Chondrocyte (in vitro differentiated cells): ENCODE results near the gene RBM26. TPM values are rescaled to one million over a fixed set of nuclear protein-coding genes. Genes with fewer than 3 reads are reported as not detected.

Experiments used
- DNase-seq: peaks from one replicate; pipeline ENCODE4 v3.0.0; 2021; ENCODE audit warnings: mixed read lengths, low spot score
- H3K27ac Mint-ChIP-seq: one replicate; pipeline ENCODE4 v1.8.0; 2021; ENCODE audit warnings: mild to moderate bottlenecking, moderate library complexity, mixed read lengths; ENCODE audit not compliant: unreplicated experiment
- H3K27me3 Mint-ChIP-seq: 2 replicates; pipeline ENCODE4 v1.8.0; 2021; ENCODE audit warnings: low read depth, mixed read lengths
- H3K36me3 Mint-ChIP-seq: 2 replicates; pipeline ENCODE4 v1.8.0; 2021; ENCODE audit warnings: low read depth, mixed read lengths
- H3K4me1 Mint-ChIP-seq: 2 replicates; pipeline ENCODE4 v1.8.0; 2021; ENCODE audit warnings: low read depth, mild to moderate bottlenecking, mixed read lengths
- H3K4me3 Mint-ChIP-seq: one replicate; pipeline ENCODE4 v1.8.0; 2021; ENCODE audit warnings: mild to moderate bottlenecking, moderate library complexity, mixed read lengths; ENCODE audit not compliant: unreplicated experiment
- H3K9me3 Mint-ChIP-seq: 2 replicates; pipeline ENCODE4 v1.8.0; 2021; ENCODE audit warnings: low read depth, mixed read lengths
- CTCF ChIP-seq: fragments of 200-600 bp; sonication (generic); IDR thresholded peaks from 2 replicates; pipeline ENCODE4 v1.5.0; 2021; ENCODE audit warnings: antibody characterized with exemption, mild to moderate bottlenecking, moderate library complexity
- total RNA-seq: library from RNA; stranded (reverse); gene quantifications from 3 replicates; pipeline ENCODE4 v1.2.1, GENCODE V29; 2021

Gene RBM26
- total RNA-seq, 1 donor from 2014 or later, result 29.1 TPM

DNA sequence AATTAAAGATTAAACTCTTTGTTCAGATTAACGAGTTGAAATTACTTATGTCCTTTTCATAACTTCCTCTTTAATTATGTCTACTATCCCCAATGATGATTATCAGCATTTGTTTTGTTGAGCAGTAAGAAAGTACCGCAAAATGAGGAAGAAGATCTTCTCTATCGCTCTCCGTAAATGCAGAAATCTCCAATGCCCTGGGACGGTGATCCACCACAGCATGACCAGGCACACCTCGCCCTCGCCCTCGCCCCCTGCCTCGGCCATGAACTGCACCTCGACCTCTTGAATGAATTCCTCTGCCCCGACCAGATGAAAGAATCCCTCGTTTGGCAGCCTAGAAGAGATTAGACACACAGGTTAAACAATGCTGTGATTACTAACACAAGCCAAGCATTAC, 69.1 kb downstream of the RBM26 start:
- Mint-ChIP-seq H3K27me3 (no peaks in the 10 kb centered on the region), H3K36me3 (peaks cover 32% of the 10 kb centered on the region), H3K4me1 (no peaks in the 10 kb centered on the region), H3K9me3 (no peaks in the 10 kb centered on the region), H3K27ac (no peak overlapping the region), H3K4me3 (no peak overlapping the region)
- DNase-seq, result no peak
- TF ChIP-seq CTCF, result no peak

DNA sequence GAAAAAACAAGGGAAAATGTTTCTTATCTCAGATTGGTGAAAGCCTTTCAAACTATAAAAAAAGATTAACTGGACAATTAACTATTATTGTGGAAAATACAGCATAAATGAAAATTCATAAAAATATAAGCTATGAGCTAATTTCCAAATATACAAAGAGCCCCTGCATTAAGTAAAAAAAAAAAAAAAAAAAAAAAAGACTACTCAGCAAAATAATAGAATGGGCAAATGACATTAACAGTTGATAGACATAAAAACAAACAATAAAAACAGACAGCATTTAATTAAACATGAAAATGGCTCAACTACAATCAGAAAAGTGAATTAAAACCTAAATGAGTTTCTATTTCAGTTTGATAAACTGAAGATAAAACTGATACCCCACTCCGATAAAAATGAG, 77.5 kb downstream of the RBM26 start:
- Mint-ChIP-seq H3K4me1 (peaks cover 6% of the 10 kb centered on the region), H3K36me3 (peaks cover 9% of the 10 kb centered on the region), H3K9me3 (no peaks in the 10 kb centered on the region), H3K4me3 (no peak overlapping the region), H3K27me3 (no peaks in the 10 kb centered on the region), H3K27ac (no peak overlapping the region)
- no peak for DNase-seq
- no peak for TF ChIP-seq CTCF

- Mint-ChIP-seq H3K27me3 (no peaks in the 10 kb centered on the region), H3K9me3 (no peaks in the 10 kb centered on the region), H3K4me1 (peaks cover 6% of the 10 kb centered on the region), H3K27ac (no peak overlapping the region), H3K4me3 (no peak overlapping the region), H3K36me3 (peaks cover 19% of the 10 kb centered on the region)
- TF ChIP-seq CTCF, result no peak
- DNase-seq, result no peak
Measured at GRCh38 chr13:79320433-79320832, 85.6 kb downstream of the RBM26 start.

DNA sequence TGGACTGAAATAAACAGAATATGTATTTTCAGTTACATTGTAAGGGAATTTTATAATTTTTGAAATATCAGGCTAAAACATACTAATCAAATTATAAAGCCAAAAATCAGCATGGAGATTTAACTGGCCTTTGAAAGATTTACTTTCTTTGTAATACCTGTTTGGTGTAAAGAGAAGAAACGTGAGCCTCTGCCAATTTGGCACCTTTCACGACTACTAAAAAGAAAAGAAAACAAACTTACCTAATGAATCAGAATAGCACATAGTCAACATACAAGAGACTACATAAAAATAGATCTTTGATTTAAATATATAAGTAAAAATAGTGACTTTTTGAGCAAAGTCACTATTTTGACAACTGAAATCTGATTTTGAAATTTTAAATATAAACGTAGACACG, 87.4 kb downstream of the RBM26 start:
- Mint-ChIP-seq H3K27me3 (no peaks in the 10 kb centered on the region), H3K27ac (no peak overlapping the region), H3K36me3 (peaks cover 21% of the 10 kb centered on the region), H3K9me3 (no peaks in the 10 kb centered on the region), H3K4me3 (no peak overlapping the region), H3K4me1 (no peaks in the 10 kb centered on the region)
- no peak for DNase-seq
- no peak for TF ChIP-seq CTCF

GRCh38 chr13:79317856-79318255, 88.2 kb downstream of the RBM26 start:
- Mint-ChIP-seq H3K4me3 (no peak overlapping the region), H3K4me1 (no peaks in the 10 kb centered on the region), H3K27ac (no peak overlapping the region), H3K36me3 (peaks cover 21% of the 10 kb centered on the region), H3K9me3 (no peaks in the 10 kb centered on the region), H3K27me3 (no peaks in the 10 kb centered on the region)
- DNase-seq, result no peak
- TF ChIP-seq CTCF, result no peak
